KMS-11 (cell line): ENCODE data around the gene ACSF2.

Experiments used
- H2AFZ ChIP-seq: fragments of 200-600 bp; sonication (generic); 2 replicates; pipeline ENCODE4 v1.6.1; 2016; ENCODE audit warnings: antibody characterized with exemption, mixed run types, low read depth
- H3K27ac ChIP-seq: fragments of 200-600 bp; sonication (generic); 2 replicates; pipeline ENCODE4 v1.6.1; 2016; ENCODE audit warnings: mild to moderate bottlenecking, mixed run types
- H3K27me3 ChIP-seq: fragments of 200-600 bp; sonication (generic); 2 replicates; pipeline ENCODE4 v1.6.1; 2017; ENCODE audit warnings: mild to moderate bottlenecking, low read depth, mixed run types, moderate library complexity; ENCODE audit not compliant: insufficient read depth
- H3K36me3 ChIP-seq: fragments of 200-600 bp; sonication (generic); 2 replicates; pipeline ENCODE4 v1.6.1; 2017; ENCODE audit warnings: mild to moderate bottlenecking, mixed run types; ENCODE audit not compliant: insufficient read depth
- H3K4me1 ChIP-seq: fragments of 200-600 bp; sonication (generic); 2 replicates; pipeline ENCODE4 v1.6.1; 2016; ENCODE audit warnings: mild to moderate bottlenecking, low read depth, mixed run types; ENCODE audit not compliant: poor library complexity, severe bottlenecking
- H3K4me2 ChIP-seq: fragments of 200-600 bp; sonication (generic); 2 replicates; pipeline ENCODE4 v1.7.0; 2016; ENCODE audit warnings: mild to moderate bottlenecking, mixed run types
- H3K4me3 ChIP-seq: fragments of 200-600 bp; sonication (generic); IDR thresholded peaks from 2 replicates; pipeline ENCODE4 v1.6.1; 2017; ENCODE audit warnings: low read depth, low read length, mixed read lengths; ENCODE audit not compliant: insufficient read depth
- H3K79me2 ChIP-seq: fragments of 200-600 bp; sonication (generic); 2 replicates; pipeline ENCODE4 v1.6.1; 2016; ENCODE audit warnings: low read depth, mixed run types; ENCODE audit not compliant: insufficient read depth
- H3K9ac ChIP-seq: fragments of 200-600 bp; sonication (generic); 2 replicates; pipeline ENCODE4 v1.6.1; 2016; ENCODE audit warnings: mild to moderate bottlenecking, mixed run types
- H4K20me1 ChIP-seq: fragments of 200-600 bp; sonication (generic); 2 replicates; pipeline ENCODE4 v1.6.1; 2016; ENCODE audit warnings: mild to moderate bottlenecking, mixed run types; ENCODE audit not compliant: insufficient read depth
- CTCF ChIP-seq: fragments of 200-600 bp; sonication (generic); conservative IDR thresholded peaks from 2 replicates; pipeline ENCODE4 v1.6.1; 2017; ENCODE audit warnings: low read depth, mild to moderate bottlenecking, antibody characterized with exemption, low read length, moderate library complexity, mixed read lengths

ACSF2 gene

GRCh38 chr17:50425682-50426471 lies at the start of gene ACSF2:
Gene ACSF2 (plus strand): TSS chr17:50426218. CDS start chr17:50426262, 44 bp downstream.
- peak within 1 kb of the TSS; percentile 100 for H2AFZ ChIP-seq
- peak within 1 kb of the TSS; percentile 53 for H3K4me2 ChIP-seq
- peaks cover 30% of the 10 kb centered on the region for H3K4me1 ChIP-seq
- no peaks in the 10 kb centered on the region for H3K36me3 ChIP-seq
- H3K79me2 ChIP-seq: peaks cover 6% of the 10 kb centered on the region; the same call in 1 of the 2 replicates
- TF ChIP-seq CTCF: no peak
- H4K20me1 ChIP-seq: no peaks in the 10 kb centered on the region
- peak within 1 kb of the TSS; percentile 41 for H3K27ac ChIP-seq
- no peaks in the 10 kb centered on the region for H3K27me3 ChIP-seq
- H3K9ac ChIP-seq: peak within 1 kb of the TSS; percentile 65
- H3K4me3 ChIP-seq: no peak within 1 kb of the TSS

- H3K9ac ChIP-seq: no peak overlapping the region
- no peaks in the 10 kb centered on the region for H3K27me3 ChIP-seq
- H3K4me3 ChIP-seq: no peak overlapping the region
- peaks cover 11% of the 10 kb centered on the region; the same call in 1 of the 2 replicates for H3K36me3 ChIP-seq
- H3K27ac ChIP-seq: no peak overlapping the region; the same call in 1 of the 2 replicates
- H2AFZ ChIP-seq: no peak overlapping the region
- no peaks in the 10 kb centered on the region for H4K20me1 ChIP-seq
- TF ChIP-seq CTCF: no peak
- H3K4me2 ChIP-seq: no peak overlapping the region
- no peaks in the 10 kb centered on the region for H3K4me1 ChIP-seq
- no peaks in the 10 kb centered on the region for H3K79me2 ChIP-seq
Observed at GRCh38 chr17:50379351-50380132, 46.5 kb upstream of the ACSF2 start.

- Histone ChIP-seq H2AFZ (no peak overlapping the region), H3K9ac (no peak overlapping the region), H3K27me3 (no peaks in the 10 kb centered on the region), H4K20me1 (no peaks in the 10 kb centered on the region), H3K36me3 (peaks cover 11% of the 10 kb centered on the region; the same call in 1 of the 2 replicates), H3K4me2 (no peak overlapping the region), H3K4me1 (no peaks in the 10 kb centered on the region), H3K4me3 (no peak overlapping the region), H3K79me2 (no peaks in the 10 kb centered on the region), H3K27ac (no peak overlapping the region)
- TF ChIP-seq CTCF: peak; percentile 46
Observed at GRCh38 chr17:50380369-50381259, 45.4 kb upstream of the ACSF2 start.

- Histone ChIP-seq H3K9ac (no peak overlapping the region), H2AFZ (no peak overlapping the region), H3K4me3 (no peak overlapping the region), H3K27ac (no peak overlapping the region), H3K79me2 (no peaks in the 10 kb centered on the region), H3K36me3 (peaks cover 13% of the 10 kb centered on the region; the same call in 1 of the 2 replicates), H3K4me1 (no peaks in the 10 kb centered on the region), H4K20me1 (no peaks in the 10 kb centered on the region), H3K4me2 (no peak overlapping the region), H3K27me3 (no peaks in the 10 kb centered on the region)
- TF ChIP-seq CTCF: 0 out of 2 replicates have a peak, but pooled peaks have one; percentile 14
Observed at GRCh38 chr17:50381260-50381815, 44.7 kb upstream of the ACSF2 start.
